HEK293 (cell line): ENCODE measurements around the gene HM13.
A peak's percentile ranks its signal among the peaks of the same experiment; 100 is the strongest.

Experiments used
- IKZF3 ChIP-seq: fragments of 450-650 bp; IDR thresholded peaks from 2 replicates; pipeline ENCODE4 v1.5.0; 2018; ENCODE audit warnings: missing biosample characterization, mild to moderate bottlenecking, missing genetic modification characterization, moderate library complexity
- SP2 ChIP-seq: fragments of 450-650 bp; formaldehyde crosslinking; IDR thresholded peaks from 2 replicates; pipeline ENCODE4 v1.5.1; 2016; ENCODE audit warnings: missing biosample characterization, missing genetic modification characterization
- TCF7L2 ChIP-seq: IDR thresholded peaks from 2 replicates; pipeline ENCODE4 v1.6.1; 2011; ENCODE audit warnings: low read depth, mild to moderate bottlenecking, inconsistent platforms, low read length, moderate library complexity, borderline replicate concordance
- ZNF10 ChIP-seq: fragments of 450-650 bp; formaldehyde crosslinking; IDR thresholded peaks from 2 replicates; pipeline ENCODE4 v1.5.1; 2017; ENCODE audit warnings: missing biosample characterization, missing genetic modification characterization
- ZNF155 ChIP-seq: fragments of 450-650 bp; formaldehyde crosslinking; IDR thresholded peaks from 2 replicates; pipeline ENCODE4 v1.5.1; 2016; ENCODE audit warnings: missing biosample characterization, missing genetic modification characterization
- ZNF184 ChIP-seq: fragments of 450-650 bp; IDR thresholded peaks from 2 replicates; pipeline ENCODE4 v1.5.1; 2018; ENCODE audit warnings: missing biosample characterization, mild to moderate bottlenecking, missing genetic modification characterization
- ZNF19 ChIP-seq: fragments of 450-650 bp; formaldehyde crosslinking; IDR thresholded peaks from 2 replicates; pipeline ENCODE4; 2016; ENCODE audit warnings: missing biosample characterization, missing genetic modification characterization, low read depth
- ZNF239 ChIP-seq: fragments of 450-650 bp; formaldehyde crosslinking; IDR thresholded peaks from 2 replicates; pipeline ENCODE4 v1.5.1; 2016; ENCODE audit warnings: missing biosample characterization, missing genetic modification characterization
- ZNF248 ChIP-seq: fragments of 450-650 bp; formaldehyde crosslinking; IDR thresholded peaks from 2 replicates; pipeline ENCODE4 v1.5.1; 2017; ENCODE audit warnings: missing biosample characterization, missing genetic modification characterization
- ZNF335 ChIP-seq: fragments of 450-650 bp; formaldehyde crosslinking; conservative IDR thresholded peaks from 2 replicates; pipeline ENCODE4 v1.5.1; 2016; ENCODE audit warnings: missing biosample characterization, missing genetic modification characterization
- ZNF354C ChIP-seq: fragments of 450-650 bp; formaldehyde crosslinking; IDR thresholded peaks from 2 replicates; pipeline ENCODE4 v1.5.1; 2016; ENCODE audit warnings: missing biosample characterization, missing genetic modification characterization, low read depth, borderline replicate concordance
- ZNF416 ChIP-seq: fragments of 450-650 bp; formaldehyde crosslinking; IDR thresholded peaks from 2 replicates; pipeline ENCODE4 v1.5.1; 2016; ENCODE audit warnings: missing biosample characterization, missing genetic modification characterization
- ZNF473 ChIP-seq: fragments of 450-650 bp; formaldehyde crosslinking; IDR thresholded peaks from 2 replicates; pipeline ENCODE4 v1.5.1; 2017; ENCODE audit warnings: missing biosample characterization, missing genetic modification characterization
- ZNF521 ChIP-seq: fragments of 450-650 bp; formaldehyde crosslinking; IDR thresholded peaks from 2 replicates; pipeline ENCODE4 v1.5.1; 2017; ENCODE audit warnings: missing biosample characterization, mild to moderate bottlenecking, missing genetic modification characterization
- ZNF561 ChIP-seq: fragments of 450-650 bp; IDR thresholded peaks from 2 replicates; pipeline ENCODE4 v1.5.1; 2018; ENCODE audit warnings: missing biosample characterization, missing genetic modification characterization, borderline replicate concordance
- ZNF596 ChIP-seq: fragments of 450-650 bp; IDR thresholded peaks from 2 replicates; pipeline ENCODE4 v1.5.0; 2018; ENCODE audit warnings: missing biosample characterization, mild to moderate bottlenecking, missing genetic modification characterization, moderate library complexity
- ZNF624 ChIP-seq: fragments of 450-650 bp; formaldehyde crosslinking; IDR thresholded peaks from 2 replicates; pipeline ENCODE4 v1.5.1; 2017; ENCODE audit warnings: missing biosample characterization, missing genetic modification characterization
- ZNF658 ChIP-seq: fragments of 450-650 bp; formaldehyde crosslinking; IDR thresholded peaks from 2 replicates; pipeline ENCODE4; 2016; ENCODE audit warnings: missing biosample characterization, missing genetic modification characterization
- ZNF747 ChIP-seq: fragments of 450-650 bp; formaldehyde crosslinking; IDR thresholded peaks from 2 replicates; pipeline ENCODE4 v1.5.1; 2016; ENCODE audit warnings: missing biosample characterization, missing genetic modification characterization
- ZSCAN16 ChIP-seq: fragments of 450-650 bp; formaldehyde crosslinking; IDR thresholded peaks from 2 replicates; pipeline ENCODE4 v1.5.1; 2016; ENCODE audit warnings: missing biosample characterization, missing genetic modification characterization
- TF ChIP-seq, protein P1 (sequence below): fragments of 450-650 bp; formaldehyde crosslinking; IDR thresholded peaks from 2 replicates; pipeline ENCODE4 v1.5.1; 2016; ENCODE audit warnings: missing biosample characterization, missing genetic modification characterization
- TF ChIP-seq, protein P2 (sequence below): fragments of 450-650 bp; formaldehyde crosslinking; IDR thresholded peaks from 2 replicates; pipeline ENCODE4 v1.5.1; 2016; ENCODE audit warnings: missing biosample characterization, missing genetic modification characterization
- TF ChIP-seq, protein P3 (sequence below): fragments of 450-650 bp; formaldehyde crosslinking; IDR thresholded peaks from 2 replicates; pipeline ENCODE4 v1.5.1; 2016; ENCODE audit warnings: missing biosample characterization, missing genetic modification characterization, low read depth
- TF ChIP-seq, protein P4 (sequence below): fragments of 450-650 bp; IDR thresholded peaks from 2 replicates; pipeline ENCODE4 v1.5.1; 2018; ENCODE audit warnings: missing biosample characterization, mild to moderate bottlenecking, missing genetic modification characterization
- TF ChIP-seq, protein P5 (sequence below): fragments of 450-650 bp; formaldehyde crosslinking; IDR thresholded peaks from 2 replicates; pipeline ENCODE4 v1.5.1; 2016; ENCODE audit warnings: missing biosample characterization, missing genetic modification characterization
- TF ChIP-seq, protein P6 (sequence below): fragments of 450-650 bp; formaldehyde crosslinking; IDR thresholded peaks from 2 replicates; pipeline ENCODE4 v1.5.1; 2016; ENCODE audit warnings: missing biosample characterization, missing genetic modification characterization, borderline replicate concordance

HM13 gene

DNA sequence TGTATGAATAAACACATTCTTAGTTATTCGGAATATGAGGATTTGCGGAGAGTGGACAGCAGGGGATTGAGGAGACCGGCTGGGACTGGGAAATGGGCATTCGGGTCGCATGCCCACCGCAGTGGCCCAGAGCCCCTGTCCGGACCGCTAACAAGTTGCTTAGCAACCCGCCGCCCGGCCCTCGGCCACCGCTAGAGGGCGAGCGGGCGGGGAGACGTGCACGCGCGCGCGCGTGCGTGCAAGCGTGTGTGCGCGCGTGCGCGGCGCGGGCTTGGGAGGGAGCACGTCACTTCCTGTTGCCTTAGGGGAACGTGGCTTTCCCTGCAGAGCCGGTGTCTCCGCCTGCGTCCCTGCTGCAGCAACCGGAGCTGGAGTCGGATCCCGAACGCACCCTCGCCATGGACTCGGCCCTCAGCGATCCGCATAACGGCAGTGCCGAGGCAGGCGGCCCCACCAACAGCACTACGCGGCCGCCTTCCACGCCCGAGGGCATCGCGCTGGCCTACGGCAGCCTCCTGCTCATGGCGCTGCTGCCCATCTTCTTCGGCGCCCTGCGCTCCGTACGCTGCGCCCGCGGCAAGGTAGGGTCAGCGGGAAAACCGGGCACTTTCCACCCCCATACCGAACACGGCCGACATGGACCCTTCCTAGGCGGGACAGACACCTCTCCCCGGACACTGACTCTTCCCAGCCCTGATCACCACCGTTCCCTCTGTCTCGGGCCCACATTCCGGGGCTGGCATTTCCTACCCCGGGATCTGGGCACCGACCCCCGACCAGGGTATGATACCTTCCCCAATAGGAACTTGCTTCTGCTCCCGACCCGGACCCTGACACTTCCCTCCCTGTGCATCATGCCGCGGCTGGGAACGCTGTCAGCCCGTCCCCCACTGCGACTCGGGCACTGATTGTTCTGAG lies at the start of gene HM13 (continued):
- TF ChIP-seq, protein P1, sequence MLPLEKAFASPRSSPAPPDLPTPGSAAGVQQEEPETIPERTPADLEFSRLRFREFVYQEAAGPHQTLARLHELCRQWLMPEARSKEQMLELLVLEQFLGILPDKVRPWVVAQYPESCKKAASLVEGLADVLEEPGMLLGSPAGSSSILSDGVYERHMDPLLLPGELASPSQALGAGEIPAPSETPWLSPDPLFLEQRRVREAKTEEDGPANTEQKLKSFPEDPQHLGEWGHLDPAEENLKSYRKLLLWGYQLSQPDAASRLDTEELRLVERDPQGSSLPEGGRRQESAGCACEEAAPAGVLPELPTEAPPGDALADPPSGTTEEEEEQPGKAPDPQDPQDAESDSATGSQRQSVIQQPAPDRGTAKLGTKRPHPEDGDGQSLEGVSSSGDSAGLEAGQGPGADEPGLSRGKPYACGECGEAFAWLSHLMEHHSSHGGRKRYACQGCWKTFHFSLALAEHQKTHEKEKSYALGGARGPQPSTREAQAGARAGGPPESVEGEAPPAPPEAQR (tag by site-specific recombination), result no peak
- TF ChIP-seq, protein P2, sequence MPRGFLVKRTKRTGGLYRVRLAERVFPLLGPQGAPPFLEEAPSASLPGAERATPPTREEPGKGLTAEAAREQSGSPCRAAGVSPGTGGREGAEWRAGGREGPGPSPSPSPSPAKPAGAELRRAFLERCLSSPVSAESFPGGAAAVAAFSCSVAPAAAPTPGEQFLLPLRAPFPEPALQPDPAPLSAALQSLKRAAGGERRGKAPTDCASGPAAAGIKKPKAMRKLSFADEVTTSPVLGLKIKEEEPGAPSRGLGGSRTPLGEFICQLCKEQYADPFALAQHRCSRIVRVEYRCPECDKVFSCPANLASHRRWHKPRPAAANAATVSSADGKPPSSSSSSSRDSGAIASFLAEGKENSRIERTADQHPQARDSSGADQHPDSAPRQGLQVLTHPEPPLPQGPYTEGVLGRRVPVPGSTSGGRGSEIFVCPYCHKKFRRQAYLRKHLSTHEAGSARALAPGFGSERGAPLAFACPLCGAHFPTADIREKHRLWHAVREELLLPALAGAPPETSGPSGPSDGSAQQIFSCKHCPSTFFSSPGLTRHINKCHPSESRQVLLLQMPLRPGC (tag by site-specific recombination), result peak; percentile 62; the same call in 1 of the 2 replicates
- TF ChIP-seq TCF7L2, result no peak
- no peak for TF ChIP-seq ZNF747 (tag by site-specific recombination)
- TF ChIP-seq ZNF155 (tag by site-specific recombination), result no peak
- TF ChIP-seq ZNF473 (tag by site-specific recombination), result no peak
- TF ChIP-seq ZNF10, result no peak
- TF ChIP-seq, protein P3, sequence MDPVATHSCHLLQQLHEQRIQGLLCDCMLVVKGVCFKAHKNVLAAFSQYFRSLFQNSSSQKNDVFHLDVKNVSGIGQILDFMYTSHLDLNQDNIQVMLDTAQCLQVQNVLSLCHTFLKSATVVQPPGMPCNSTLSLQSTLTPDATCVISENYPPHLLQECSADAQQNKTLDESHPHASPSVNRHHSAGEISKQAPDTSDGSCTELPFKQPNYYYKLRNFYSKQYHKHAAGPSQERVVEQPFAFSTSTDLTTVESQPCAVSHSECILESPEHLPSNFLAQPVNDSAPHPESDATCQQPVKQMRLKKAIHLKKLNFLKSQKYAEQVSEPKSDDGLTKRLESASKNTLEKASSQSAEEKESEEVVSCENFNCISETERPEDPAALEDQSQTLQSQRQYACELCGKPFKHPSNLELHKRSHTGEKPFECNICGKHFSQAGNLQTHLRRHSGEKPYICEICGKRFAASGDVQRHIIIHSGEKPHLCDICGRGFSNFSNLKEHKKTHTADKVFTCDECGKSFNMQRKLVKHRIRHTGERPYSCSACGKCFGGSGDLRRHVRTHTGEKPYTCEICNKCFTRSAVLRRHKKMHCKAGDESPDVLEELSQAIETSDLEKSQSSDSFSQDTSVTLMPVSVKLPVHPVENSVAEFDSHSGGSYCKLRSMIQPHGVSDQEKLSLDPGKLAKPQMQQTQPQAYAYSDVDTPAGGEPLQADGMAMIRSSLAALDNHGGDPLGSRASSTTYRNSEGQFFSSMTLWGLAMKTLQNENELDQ (tag by site-specific recombination), result no peak
- no peak for TF ChIP-seq ZNF416
- TF ChIP-seq, protein P4, sequence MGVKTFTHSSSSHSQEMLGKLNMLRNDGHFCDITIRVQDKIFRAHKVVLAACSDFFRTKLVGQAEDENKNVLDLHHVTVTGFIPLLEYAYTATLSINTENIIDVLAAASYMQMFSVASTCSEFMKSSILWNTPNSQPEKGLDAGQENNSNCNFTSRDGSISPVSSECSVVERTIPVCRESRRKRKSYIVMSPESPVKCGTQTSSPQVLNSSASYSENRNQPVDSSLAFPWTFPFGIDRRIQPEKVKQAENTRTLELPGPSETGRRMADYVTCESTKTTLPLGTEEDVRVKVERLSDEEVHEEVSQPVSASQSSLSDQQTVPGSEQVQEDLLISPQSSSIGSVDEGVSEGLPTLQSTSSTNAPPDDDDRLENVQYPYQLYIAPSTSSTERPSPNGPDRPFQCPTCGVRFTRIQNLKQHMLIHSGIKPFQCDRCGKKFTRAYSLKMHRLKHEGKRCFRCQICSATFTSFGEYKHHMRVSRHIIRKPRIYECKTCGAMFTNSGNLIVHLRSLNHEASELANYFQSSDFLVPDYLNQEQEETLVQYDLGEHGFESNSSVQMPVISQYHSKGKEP, result peak; percentile 55; the same call in 1 of the 2 replicates
- TF ChIP-seq IKZF3 (tag by site-specific recombination), result no peak; the same call in 1 of the 2 replicates
- 0 out of 2 replicates have a peak, but pooled peaks have one; percentile 45 for TF ChIP-seq ZNF561 (tag by site-specific recombination)
- TF ChIP-seq, protein P5, sequence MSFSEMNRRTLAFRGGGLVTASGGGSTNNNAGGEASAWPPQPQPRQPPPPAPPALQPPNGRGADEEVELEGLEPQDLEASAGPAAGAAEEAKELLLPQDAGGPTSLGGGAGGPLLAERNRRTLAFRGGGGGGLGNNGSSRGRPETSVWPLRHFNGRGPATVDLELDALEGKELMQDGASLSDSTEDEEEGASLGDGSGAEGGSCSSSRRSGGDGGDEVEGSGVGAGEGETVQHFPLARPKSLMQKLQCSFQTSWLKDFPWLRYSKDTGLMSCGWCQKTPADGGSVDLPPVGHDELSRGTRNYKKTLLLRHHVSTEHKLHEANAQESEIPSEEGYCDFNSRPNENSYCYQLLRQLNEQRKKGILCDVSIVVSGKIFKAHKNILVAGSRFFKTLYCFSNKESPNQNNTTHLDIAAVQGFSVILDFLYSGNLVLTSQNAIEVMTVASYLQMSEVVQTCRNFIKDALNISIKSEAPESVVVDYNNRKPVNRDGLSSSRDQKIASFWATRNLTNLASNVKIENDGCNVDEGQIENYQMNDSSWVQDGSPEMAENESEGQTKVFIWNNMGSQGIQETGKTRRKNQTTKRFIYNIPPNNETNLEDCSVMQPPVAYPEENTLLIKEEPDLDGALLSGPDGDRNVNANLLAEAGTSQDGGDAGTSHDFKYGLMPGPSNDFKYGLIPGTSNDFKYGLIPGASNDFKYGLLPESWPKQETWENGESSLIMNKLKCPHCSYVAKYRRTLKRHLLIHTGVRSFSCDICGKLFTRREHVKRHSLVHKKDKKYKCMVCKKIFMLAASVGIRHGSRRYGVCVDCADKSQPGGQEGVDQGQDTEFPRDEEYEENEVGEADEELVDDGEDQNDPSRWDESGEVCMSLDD (tag by site-specific recombination), result peak; percentile 21; the same call in 1 of the 2 replicates
- TF ChIP-seq, protein P6, sequence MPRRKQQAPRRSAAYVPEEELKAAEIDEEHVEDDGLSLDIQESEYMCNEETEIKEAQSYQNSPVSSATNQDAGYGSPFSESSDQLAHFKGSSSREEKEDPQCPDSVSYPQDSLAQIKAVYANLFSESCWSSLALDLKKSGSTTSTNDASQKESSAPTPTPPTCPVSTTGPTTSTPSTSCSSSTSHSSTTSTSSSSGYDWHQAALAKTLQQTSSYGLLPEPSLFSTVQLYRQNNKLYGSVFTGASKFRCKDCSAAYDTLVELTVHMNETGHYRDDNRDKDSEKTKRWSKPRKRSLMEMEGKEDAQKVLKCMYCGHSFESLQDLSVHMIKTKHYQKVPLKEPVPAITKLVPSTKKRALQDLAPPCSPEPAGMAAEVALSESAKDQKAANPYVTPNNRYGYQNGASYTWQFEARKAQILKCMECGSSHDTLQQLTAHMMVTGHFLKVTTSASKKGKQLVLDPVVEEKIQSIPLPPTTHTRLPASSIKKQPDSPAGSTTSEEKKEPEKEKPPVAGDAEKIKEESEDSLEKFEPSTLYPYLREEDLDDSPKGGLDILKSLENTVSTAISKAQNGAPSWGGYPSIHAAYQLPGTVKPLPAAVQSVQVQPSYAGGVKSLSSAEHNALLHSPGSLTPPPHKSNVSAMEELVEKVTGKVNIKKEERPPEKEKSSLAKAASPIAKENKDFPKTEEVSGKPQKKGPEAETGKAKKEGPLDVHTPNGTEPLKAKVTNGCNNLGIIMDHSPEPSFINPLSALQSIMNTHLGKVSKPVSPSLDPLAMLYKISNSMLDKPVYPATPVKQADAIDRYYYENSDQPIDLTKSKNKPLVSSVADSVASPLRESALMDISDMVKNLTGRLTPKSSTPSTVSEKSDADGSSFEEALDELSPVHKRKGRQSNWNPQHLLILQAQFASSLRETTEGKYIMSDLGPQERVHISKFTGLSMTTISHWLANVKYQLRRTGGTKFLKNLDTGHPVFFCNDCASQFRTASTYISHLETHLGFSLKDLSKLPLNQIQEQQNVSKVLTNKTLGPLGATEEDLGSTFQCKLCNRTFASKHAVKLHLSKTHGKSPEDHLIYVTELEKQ (tag by site-specific recombination), result no peak
- TF ChIP-seq ZNF521 (tag by site-specific recombination), result no peak
- TF ChIP-seq ZNF658 (tag by site-specific recombination), result no peak
- TF ChIP-seq ZSCAN16 (tag by site-specific recombination), result peak; percentile 27; the same call in 1 of the 2 replicates
- no peak for TF ChIP-seq ZNF596
- peak; percentile 98 for TF ChIP-seq ZNF335 (tag by site-specific recombination)
- TF ChIP-seq ZNF19, result no peak
- peak; percentile 59 for TF ChIP-seq SP2
- TF ChIP-seq ZNF624 (tag by site-specific recombination), result no peak
- no peak for TF ChIP-seq ZNF248 (tag by site-specific recombination)
- TF ChIP-seq ZNF239, result no peak
- TF ChIP-seq ZNF354C (tag by site-specific recombination), result no peak
- no peak for TF ChIP-seq ZNF184 (tag by site-specific recombination)
